Naive thymus-derived CD8-positive, alpha-beta T cell (primary cell): Measurements from ENCODE around the gene MCF2L. TPM values are rescaled to one million over a fixed set of nuclear protein-coding genes. Genes with fewer than 3 reads are reported as not detected.
A peak's percentile ranks its signal among the peaks of the same experiment; 100 is the strongest.
"Not testable (repeated sequence)": the region's sequence is repeated elsewhere in the genome, so short reads cannot be mapped to it uniquely, and the experiment has no call there.

Source experiments
- ATAC-seq, 2 donors: fragments of 150-1000 bp; cut with Tn5 transposase in 1 of 2; sonication (Bioruptor Pico), chemical (Tn5 transposase) in 1 of 2; 1 replicate in 1 of 2; 2 replicates in 1 of 2; pipeline ENCODE4 v1.10.0; 2021; ENCODE audit warnings: mild to moderate bottlenecking in 2 of 2, moderate library complexity in 2 of 2
- POLR2A ChIA-PET: fragments of 350-600 bp; sonication (Branson Sonifier 250); formaldehyde crosslinking; loops from one replicate; lab custom pipeline; 2021; ENCODE audit warnings: antibody characterized with exemption; lab: Charles Lee
- DNase-seq, 10 donors: peaks; one replicate each; pipeline versions ENCODE4 v3.0.0 to v3.0.0-alpha.2; 2020 to 2022
- H3K27ac Mint-ChIP-seq, 10 donors: one replicate each; pipeline ENCODE4 v1.8.0; 2020 to 2022; ENCODE audit warnings: mild to moderate bottlenecking in 10 of 10, mixed read lengths in 10 of 10, moderate library complexity in 4 of 10, inconsistent platforms in 1 of 10
- H3K27me3 Mint-ChIP-seq, 5 donors: one replicate each; pipeline ENCODE4 v1.8.0; 2021 to 2022; ENCODE audit warnings: mixed read lengths in 5 of 5
- H3K36me3 Mint-ChIP-seq, 3 donors: one replicate each; pipeline ENCODE4 v1.8.0; 2020 to 2022; ENCODE audit warnings: mixed read lengths in 3 of 3, mild to moderate bottlenecking in 2 of 3, inconsistent platforms in 1 of 3
- H3K4me1 Mint-ChIP-seq, 4 donors: one replicate each; pipeline ENCODE4 v1.8.0; 2021 to 2022; ENCODE audit warnings: mixed read lengths in 4 of 4
- H3K4me3 Mint-ChIP-seq, 10 donors: one replicate each; pipeline ENCODE4 v1.8.0; 2020 to 2022; ENCODE audit warnings: mild to moderate bottlenecking in 10 of 10, mixed read lengths in 10 of 10, moderate library complexity in 6 of 10, inconsistent platforms in 1 of 10
- H3K9me3 Mint-ChIP-seq, 9 donors: one replicate each; pipeline ENCODE4 v1.8.0; 2020 to 2022; ENCODE audit warnings: mixed read lengths in 9 of 9, mild to moderate bottlenecking in 3 of 9, inconsistent platforms in 1 of 9, moderate library complexity in 1 of 9
- polyA plus RNA-seq, 3 donors: library from polyadenylated mRNA; unstranded; fragments of 300-500 nt; fragmentation: Illumina TruSeq; gene quantifications; one replicate each; pipeline ENCODE4 v1.2.3, GENCODE V29; 2021
- total RNA-seq, 8 experiments: library from RNA in 2 of 8; stranded (reverse) in 2 of 8; gene quantifications; one replicate each; pipeline ENCODE4 v1.2.3 and lab custom pipeline; 2021 to 2026

MCF2L gene
- total and polyA plus RNA-seq, 5 experiments from 2014 or later = 0.81 to 30.3 (median 4.4) TPM

DNA sequence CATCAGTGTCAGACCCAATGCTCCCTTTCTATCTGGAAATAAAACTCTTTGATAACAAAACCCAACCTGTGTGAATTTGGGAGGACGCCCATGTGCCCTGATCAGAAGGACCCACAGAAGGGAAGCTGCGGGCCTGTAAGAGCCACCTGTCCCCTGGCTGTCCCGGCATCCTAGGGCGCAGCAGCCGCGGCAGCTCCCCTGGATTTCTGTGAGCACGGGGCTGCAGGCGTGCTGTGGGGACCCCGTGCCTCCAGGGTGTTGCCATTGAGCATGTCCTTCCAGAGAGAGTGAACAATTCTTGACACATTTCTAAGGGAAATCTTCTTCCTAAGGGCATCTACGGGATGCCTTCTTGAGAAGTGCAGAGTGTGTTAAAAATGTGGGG lies 60.0 kb downstream of the MCF2L start:
- DNase-seq (no peak), ATAC-seq (no peak)
- H3K9me3 Mint-ChIP-seq = peaks cover 0 to under 1% (median 0%) of the 10 kb centered on the region in 9 donors
- no peaks in the 10 kb centered on the region for H3K27me3 Mint-ChIP-seq
- no peak overlapping the region for H3K4me3 Mint-ChIP-seq
- POLR2A ChIA-PET = interaction anchor here (1.4 kb wide), 1 partner anchor 86 kb away, joined by 5 read pairs; no protein-coding TSS in a partner anchor
- H3K27ac Mint-ChIP-seq = no peak overlapping the region
- peaks cover 0 to 12% (median 2%) of the 10 kb centered on the region in 4 donors for H3K4me1 Mint-ChIP-seq
- H3K36me3 Mint-ChIP-seq = peaks cover 0 to 3% (median 0%) of the 10 kb centered on the region in 3 donors

- POLR2A ChIA-PET = interaction anchor here (1.4 kb wide), 1 partner anchor 87 kb away, joined by 5 read pairs; no protein-coding TSS in a partner anchor
- ATAC-seq = peak; percentile 45 to 64
Observed at GRCh38 chr13:113029487-113030258, 60.7 kb downstream of the MCF2L start.

GRCh38 chr13:113030259-113030640 lies 61.2 kb downstream of the MCF2L start:
- H3K9me3 Mint-ChIP-seq, H3K4me3 Mint-ChIP-seq, H3K27ac Mint-ChIP-seq, H3K27me3 Mint-ChIP-seq, ATAC-seq, DNase-seq, POLR2A ChIA-PET, H3K36me3 Mint-ChIP-seq: not testable (repeated sequence)
- peaks cover 0 to 12% (median 2%) of the 10 kb centered on the region in 4 donors for H3K4me1 Mint-ChIP-seq

More at GRCh38 chr13:113029487-113030258, 60.7 kb downstream of the MCF2L start:
- Mint-ChIP-seq H3K36me3 (peaks cover 0 to 3% (median 0%) of the 10 kb centered on the region in 3 donors), H3K27ac (no peak overlapping the region), H3K4me1 (peaks cover 0 to 12% (median 2%) of the 10 kb centered on the region in 4 donors), H3K4me3 (no peak overlapping the region), H3K27me3 (no peaks in the 10 kb centered on the region), H3K9me3 (peaks cover 0 to 2% (median 0%) of the 10 kb centered on the region in 9 donors)
- DNase-seq = peak; percentile 23 to 72 (median 50)

DNA sequence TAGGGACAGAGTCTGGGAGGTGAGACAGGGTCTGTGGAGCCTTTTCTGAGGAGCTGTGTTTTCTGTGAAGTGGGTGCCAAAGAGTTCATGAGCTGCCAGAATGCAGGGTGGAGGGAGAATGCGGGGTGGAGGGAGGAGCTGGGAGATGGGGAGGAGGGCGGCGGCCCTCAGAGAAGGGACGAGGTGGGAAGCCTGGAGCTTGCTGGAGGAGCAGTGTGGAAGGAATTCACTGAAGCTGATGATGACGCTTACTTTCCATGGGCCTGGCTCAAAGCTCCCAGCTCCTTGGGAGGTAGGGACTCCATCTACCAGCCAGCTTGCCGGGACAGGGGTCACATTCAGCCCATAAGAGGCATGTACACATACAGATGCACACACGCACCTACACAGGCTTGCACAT lies 62.5 kb downstream of the MCF2L start:
- H3K4me3 Mint-ChIP-seq = no peak overlapping the region
- peak overlapping the region in 1 of 10 donors; percentile 68 for H3K27ac Mint-ChIP-seq
- H3K9me3 Mint-ChIP-seq = peaks cover 0 to 2% (median 0%) of the 10 kb centered on the region in 9 donors
- no peak for DNase-seq
- no peaks in the 10 kb centered on the region for H3K27me3 Mint-ChIP-seq
- no peak for ATAC-seq
- peaks cover 0 to 12% (median 2%) of the 10 kb centered on the region in 4 donors for H3K4me1 Mint-ChIP-seq
- POLR2A ChIA-PET = no interaction called here
- peaks cover 0 to 3% (median 0%) of the 10 kb centered on the region in 3 donors for H3K36me3 Mint-ChIP-seq

DNA sequence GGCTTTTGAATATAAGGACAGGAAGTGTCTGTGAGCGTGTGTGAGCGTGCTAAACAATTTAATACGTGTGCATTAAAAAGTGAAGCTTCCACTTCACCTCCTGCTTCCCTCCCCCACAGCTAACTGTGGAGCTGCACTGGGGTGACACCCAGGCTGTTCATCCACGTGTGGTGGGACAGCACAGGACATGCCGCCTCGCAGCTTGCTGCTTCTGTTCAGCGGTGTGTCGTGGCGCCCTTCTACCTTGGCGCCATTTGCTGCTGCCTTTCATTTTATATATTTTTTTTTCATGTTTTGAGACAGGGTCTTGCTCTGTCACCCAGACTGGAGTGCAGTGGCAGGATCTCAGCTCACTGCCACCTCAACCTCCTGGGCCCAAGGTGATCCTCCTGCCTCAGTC lies 63.3 kb downstream of the MCF2L start:
- DNase-seq = no peak
- H3K36me3 Mint-ChIP-seq = no peaks in the 10 kb centered on the region
- ATAC-seq = no peak
- peaks cover 0 to 2% (median 0%) of the 10 kb centered on the region in 9 donors for H3K9me3 Mint-ChIP-seq
- peak overlapping the region in 1 of 10 donors; percentile 53 for H3K27ac Mint-ChIP-seq
- POLR2A ChIA-PET = no interaction called here
- no peak overlapping the region for H3K4me3 Mint-ChIP-seq
- peaks cover 0 to 12% (median 2%) of the 10 kb centered on the region in 4 donors for H3K4me1 Mint-ChIP-seq
- no peaks in the 10 kb centered on the region for H3K27me3 Mint-ChIP-seq

- Mint-ChIP-seq H3K27ac (no peak overlapping the region), H3K27me3 (no peaks in the 10 kb centered on the region), H3K4me1 (peaks cover 0 to 12% (median 2%) of the 10 kb centered on the region in 4 donors), H3K36me3 (peaks cover 0 to 2% (median 0%) of the 10 kb centered on the region in 3 donors), H3K9me3 (peaks cover 0 to 2% (median 0%) of the 10 kb centered on the region in 9 donors), H3K4me3 (no peak overlapping the region)
- DNase-seq (no peak), ATAC-seq (no peak)
- POLR2A ChIA-PET = interaction anchor here (0.6 kb wide), 1 partner anchor 12 kb away, joined by 5 read pairs; no protein-coding TSS in a partner anchor
Observed at GRCh38 chr13:113033054-113033850, 64.2 kb downstream of the MCF2L start.

DNA sequence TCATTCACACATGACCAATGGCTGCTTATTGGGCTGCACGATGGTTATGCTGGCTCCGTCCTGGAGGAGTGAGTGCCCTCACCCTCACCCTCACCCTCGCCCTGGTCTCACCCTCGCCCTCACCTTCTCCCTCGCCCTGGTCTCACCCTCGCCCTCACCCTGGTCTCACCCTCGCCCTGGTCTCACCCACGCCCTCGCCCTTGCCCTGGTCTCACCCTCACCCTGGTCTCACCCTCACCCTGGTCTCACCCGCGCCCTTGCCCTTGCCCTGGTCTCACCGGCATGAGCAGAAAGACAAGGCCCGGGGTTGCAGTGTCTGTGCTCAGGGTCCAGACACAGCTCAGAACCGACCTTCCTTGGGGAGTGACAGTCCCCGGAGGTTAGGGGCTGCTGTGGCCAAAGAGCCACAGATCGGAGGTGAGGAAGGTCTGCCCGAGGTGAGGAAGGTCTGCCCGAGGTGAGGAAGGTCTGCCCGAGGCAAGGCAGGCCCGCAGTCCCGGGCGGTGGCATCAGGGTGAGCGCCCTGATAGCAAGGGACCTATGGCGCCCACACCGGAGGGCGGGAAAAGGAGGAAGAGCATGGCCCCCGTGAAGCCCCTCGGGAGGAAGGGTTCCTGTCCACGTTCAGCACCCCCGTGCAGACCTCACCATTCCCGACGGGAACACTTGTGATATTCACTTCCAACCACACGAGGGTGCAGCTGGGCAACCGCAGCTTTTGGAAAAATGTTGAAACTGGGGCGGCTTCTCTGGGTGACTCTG lies 65.6 kb downstream of the MCF2L start:
- H3K4me3 Mint-ChIP-seq = no peak overlapping the region
- peaks cover 0 to 2% (median 0%) of the 10 kb centered on the region in 9 donors for H3K9me3 Mint-ChIP-seq
- no peaks in the 10 kb centered on the region for H3K27me3 Mint-ChIP-seq
- H3K36me3 Mint-ChIP-seq = peaks cover 0 to 2% (median 0%) of the 10 kb centered on the region in 3 donors
- DNase-seq (no peak), ATAC-seq (no peak)
- POLR2A ChIA-PET = interaction anchor here (0.7 kb wide), 1 partner anchor 110 kb away, joined by 3 read pairs; no protein-coding TSS in a partner anchor
- peaks cover 0 to 5% (median 2%) of the 10 kb centered on the region in 4 donors for H3K4me1 Mint-ChIP-seq
- H3K27ac Mint-ChIP-seq = peak overlapping the region in 1 of 10 donors; percentile 52

GRCh38 chr13:113035213-113035800 lies 66.3 kb downstream of the MCF2L start:
- H3K36me3 Mint-ChIP-seq = peaks cover 0 to 2% (median 0%) of the 10 kb centered on the region in 3 donors
- no peak overlapping the region for H3K27ac Mint-ChIP-seq
- DNase-seq (no peak), ATAC-seq (no peak)
- POLR2A ChIA-PET = no interaction called here
- peaks cover 0 to 2% (median 0%) of the 10 kb centered on the region in 9 donors for H3K9me3 Mint-ChIP-seq
- no peak overlapping the region for H3K4me3 Mint-ChIP-seq
- no peaks in the 10 kb centered on the region for H3K27me3 Mint-ChIP-seq
- peaks cover 0 to 5% (median under 1%) of the 10 kb centered on the region in 4 donors for H3K4me1 Mint-ChIP-seq

- Mint-ChIP-seq H3K4me1 (no peaks in the 10 kb centered on the region), H3K27me3 (no peaks in the 10 kb centered on the region), H3K27ac (no peak overlapping the region), H3K9me3 (peaks cover 0 to 2% (median 0%) of the 10 kb centered on the region in 9 donors), H3K4me3 (no peak overlapping the region), H3K36me3 (peaks cover 0 to 2% (median 0%) of the 10 kb centered on the region in 3 donors)
- DNase-seq = no peak
- POLR2A ChIA-PET = no interaction called here
- ATAC-seq = no peak
Observed at GRCh38 chr13:113036401-113036800, 67.4 kb downstream of the MCF2L start.

GRCh38 chr13:113040031-113040430 lies 71.0 kb downstream of the MCF2L start:
- H3K27me3 Mint-ChIP-seq = no peaks in the 10 kb centered on the region
- no peaks in the 10 kb centered on the region for H3K9me3 Mint-ChIP-seq
- DNase-seq = no peak
- H3K36me3 Mint-ChIP-seq = peaks cover 0 to 6% (median 0%) of the 10 kb centered on the region in 3 donors
- H3K4me1 Mint-ChIP-seq = no peaks in the 10 kb centered on the region
- no peak for ATAC-seq
- no peak overlapping the region for H3K27ac Mint-ChIP-seq
- H3K4me3 Mint-ChIP-seq = no peak overlapping the region
- POLR2A ChIA-PET = no interaction called here

DNA sequence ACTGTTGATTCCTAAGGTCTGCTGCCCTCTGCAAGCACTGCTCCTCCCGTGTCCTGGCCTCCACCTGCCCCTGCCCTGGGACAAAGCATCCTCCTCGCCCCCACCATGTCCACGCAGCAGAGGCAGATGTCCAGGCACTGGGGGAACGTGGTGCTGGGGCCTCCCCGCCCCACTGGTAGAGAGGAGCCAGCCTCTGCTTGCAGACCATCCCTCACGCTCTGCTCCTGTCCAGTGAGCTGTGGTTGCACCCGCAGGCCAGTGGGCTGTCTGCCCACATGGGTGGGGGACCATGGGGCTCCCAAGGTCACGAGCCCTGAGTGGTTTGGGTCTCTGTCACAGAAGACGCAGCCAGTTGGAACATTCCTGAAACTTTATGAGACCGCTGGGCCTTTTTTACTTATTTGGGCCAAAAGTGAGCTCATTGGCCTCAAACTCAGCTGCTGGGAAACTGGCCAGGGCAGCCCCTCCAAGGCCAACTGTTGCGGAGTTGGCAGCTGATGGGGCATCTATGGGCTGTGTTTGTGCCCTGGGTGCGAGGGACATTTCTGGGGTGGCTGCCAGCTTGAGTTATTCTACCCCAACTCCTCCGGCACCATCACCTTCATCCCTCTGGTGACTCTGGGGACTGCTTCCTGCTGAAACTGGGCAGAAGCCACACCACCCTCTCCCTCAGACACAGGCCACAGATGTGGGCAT lies 71.7 kb downstream of the MCF2L start:
- no peaks in the 10 kb centered on the region for H3K4me1 Mint-ChIP-seq
- H3K36me3 Mint-ChIP-seq = peaks cover 0 to 13% (median 5%) of the 10 kb centered on the region in 3 donors
- POLR2A ChIA-PET = no interaction called here
- H3K4me3 Mint-ChIP-seq = no peak overlapping the region
- H3K27ac Mint-ChIP-seq = no peak overlapping the region
- no peak for ATAC-seq
- no peak for DNase-seq
- H3K9me3 Mint-ChIP-seq = no peaks in the 10 kb centered on the region
- H3K27me3 Mint-ChIP-seq = no peaks in the 10 kb centered on the region
